GM18511 (cell line): ENCODE data around the gene CREB3L2.
A peak's percentile ranks its signal among the peaks of the same experiment; 100 is the strongest.
"Not testable (repeated sequence)": the region's sequence is repeated elsewhere in the genome, so short reads cannot be mapped to it uniquely, and the experiment has no call there.

Experiments used
- ATAC-seq: cut with Tn5 transposase; IDR thresholded peaks from one replicate; pipeline ENCODE4 v1.9.1; 2021; ENCODE audit warnings: mild to moderate bottlenecking, moderate library complexity; ENCODE audit not compliant: unreplicated experiment

CREB3L2 gene

DNA sequence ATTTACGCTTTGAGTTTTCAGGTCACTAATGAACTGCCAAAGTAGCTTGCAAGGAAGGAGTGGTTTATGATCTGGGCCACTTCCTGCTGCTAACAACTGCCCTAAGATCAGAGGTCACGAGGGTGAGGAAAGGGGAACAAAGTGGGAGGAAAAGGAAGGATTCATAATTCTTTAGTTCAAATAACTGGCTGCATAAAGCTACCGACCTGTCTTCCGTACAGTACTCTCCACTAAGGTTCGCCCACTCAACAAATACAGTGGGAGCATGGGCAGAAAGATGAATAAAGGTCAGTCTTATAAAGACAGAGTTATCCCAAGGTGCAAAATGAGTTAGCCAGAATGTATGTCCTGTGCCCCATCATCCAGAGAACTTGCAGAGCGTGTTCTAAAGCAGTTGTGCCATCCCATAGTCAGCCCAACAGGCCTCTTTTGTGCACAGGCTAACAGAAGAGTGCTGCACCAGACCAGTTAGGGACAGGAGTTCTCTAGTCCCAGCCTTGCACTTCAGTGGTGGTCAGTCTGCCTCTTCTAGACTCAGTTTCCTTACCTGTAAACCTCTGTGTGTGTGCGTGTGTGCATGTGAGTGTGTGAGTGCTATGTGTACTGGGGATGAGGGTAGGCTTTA lies 65.9 kb downstream of the CREB3L2 start:
- peak; percentile 61 for ATAC-seq

- peak; percentile 84 for ATAC-seq
These were observed 66.7 kb downstream of the CREB3L2 start for GRCh38 chr7:137934941-137935883.

GRCh38 chr7:137934176-137934826 lies 67.6 kb downstream of the CREB3L2 start:
- ATAC-seq = peak; percentile 27

GRCh38 chr7:137933270-137934017 lies 68.4 kb downstream of the CREB3L2 start:
- no peak for ATAC-seq

GRCh38 chr7:137932881-137933269 lies 69.0 kb downstream of the CREB3L2 start:
- no peak for ATAC-seq

DNA sequence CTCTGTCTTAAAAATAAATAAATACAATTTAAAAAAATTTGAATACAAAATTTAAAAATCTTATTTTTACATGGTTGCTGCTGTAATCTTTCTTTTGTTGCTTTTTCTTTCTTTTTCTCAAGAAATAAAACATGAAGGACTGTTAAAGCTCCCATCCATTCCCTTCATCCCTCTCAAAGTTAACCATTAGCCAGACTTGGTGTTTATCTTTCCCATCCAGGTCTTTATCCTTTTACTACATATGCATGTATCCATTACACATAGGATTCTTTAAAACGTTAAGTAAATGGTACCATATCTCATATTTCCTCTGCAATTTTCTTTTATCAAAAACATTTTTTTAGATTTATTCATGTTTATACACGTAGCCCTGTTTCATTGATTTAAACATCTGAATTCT lies 70.1 kb downstream of the CREB3L2 start:
- ATAC-seq = no peak

DNA sequence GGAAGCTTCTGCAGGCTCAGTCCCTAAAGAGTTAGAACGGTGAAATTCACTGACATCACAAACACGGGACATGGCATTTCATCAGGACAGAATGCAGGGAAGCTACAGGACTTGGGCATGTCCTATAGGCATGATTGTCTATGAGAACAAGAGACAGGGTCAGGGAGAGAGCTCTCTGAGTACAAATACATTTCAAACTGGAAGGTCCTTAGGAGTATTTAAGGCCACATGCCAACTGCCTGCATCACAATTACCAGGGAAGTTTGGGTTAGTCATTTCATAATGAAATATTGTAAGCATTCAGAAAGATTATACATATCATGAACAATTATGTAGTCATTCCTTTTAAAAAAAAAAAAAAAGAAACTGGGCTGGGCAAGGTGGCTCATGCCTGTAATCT lies 71.3 kb downstream of the CREB3L2 start:
- no peak for ATAC-seq

GRCh38 chr7:137928626-137929025 lies 73.3 kb downstream of the CREB3L2 start:
- no peak for ATAC-seq

GRCh38 chr7:137927386-137927785 lies 74.5 kb downstream of the CREB3L2 start:
- no peak for ATAC-seq

GRCh38 chr7:137926206-137926605 lies 75.7 kb downstream of the CREB3L2 start:
- not testable (repeated sequence) for ATAC-seq

- ATAC-seq = no peak
These were observed 76.1 kb downstream of the CREB3L2 start for GRCh38 chr7:137925754-137926153.

- ATAC-seq = no peak
These were observed 76.8 kb downstream of the CREB3L2 start for GRCh38 chr7:137925091-137925490.

DNA sequence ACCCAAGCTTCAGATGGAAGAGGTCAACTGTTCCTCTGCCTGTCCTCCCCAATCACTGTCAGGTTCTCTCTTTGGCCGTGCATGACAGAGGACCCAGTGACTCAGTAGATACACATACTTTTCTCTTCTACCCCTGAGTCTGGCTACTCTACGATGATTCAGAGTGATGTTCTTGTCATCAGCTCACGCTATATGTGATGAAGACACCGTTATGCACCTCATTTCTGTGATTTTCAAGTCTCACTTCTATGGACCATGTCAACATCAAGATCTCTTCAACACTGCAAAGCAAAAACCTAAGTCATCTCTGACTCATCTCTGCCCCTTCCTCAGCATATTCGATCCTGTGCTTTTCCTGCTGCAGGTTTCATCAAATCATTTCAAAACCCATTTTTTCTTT lies 78.5 kb downstream of the CREB3L2 start:
- ATAC-seq = no peak

DNA sequence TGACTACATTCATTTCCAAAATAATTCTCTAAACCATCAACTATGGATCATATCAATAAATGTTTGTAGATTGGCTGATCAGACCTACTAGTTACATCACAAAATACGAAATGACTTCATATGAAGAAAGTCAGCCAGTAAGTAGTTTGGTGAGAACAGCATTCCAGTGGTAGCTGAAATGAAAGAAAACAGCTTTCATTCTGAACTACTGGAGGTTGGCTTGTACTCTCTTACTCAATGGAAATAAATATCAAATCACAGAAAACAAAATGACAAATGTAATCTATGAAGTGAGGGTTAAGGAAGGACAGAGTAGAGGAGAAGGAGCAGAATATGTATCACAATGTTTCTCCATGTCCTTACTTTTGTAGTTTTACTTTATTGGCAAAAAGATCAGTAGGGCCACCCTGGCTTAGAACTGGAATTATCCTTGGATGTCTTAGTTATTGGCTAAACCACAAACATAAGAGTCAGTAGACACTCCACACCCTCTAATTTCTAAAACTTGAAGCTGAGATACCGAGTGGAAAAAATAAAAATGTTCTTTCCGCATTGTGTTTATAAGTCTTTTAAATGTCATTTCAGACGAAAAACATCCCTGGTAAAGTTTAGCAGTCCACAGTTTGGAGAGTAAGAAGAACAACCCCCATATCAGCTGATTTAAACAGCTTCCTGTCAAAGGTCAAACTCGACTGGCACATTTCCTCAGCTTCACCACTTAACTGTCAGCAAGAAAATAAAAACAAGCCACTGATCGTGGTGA lies 81.1 kb downstream of the CREB3L2 start:
- ATAC-seq = no peak

DNA sequence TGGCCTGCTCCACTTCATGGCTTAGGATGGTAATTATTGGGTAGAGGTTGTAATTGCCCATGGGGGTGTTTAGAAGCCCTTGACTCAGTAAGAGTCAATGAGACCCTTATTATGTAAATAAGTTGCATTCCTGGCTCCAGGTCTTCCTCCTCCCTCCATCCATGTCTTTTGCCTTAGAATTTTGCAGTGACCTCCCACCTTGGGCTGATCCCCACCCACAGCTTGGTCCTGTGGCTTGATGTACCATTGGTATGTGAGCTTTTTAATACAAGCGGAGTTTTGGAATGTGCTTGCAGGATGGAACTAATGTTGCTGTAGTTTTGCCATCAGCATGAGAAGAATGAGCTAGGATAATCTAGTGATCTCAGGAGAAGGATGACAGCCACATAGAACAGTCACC lies 81.9 kb downstream of the CREB3L2 start:
- ATAC-seq = no peak

- peak; percentile 57 for ATAC-seq
These were observed 84.8 kb downstream of the CREB3L2 start for GRCh38 chr7:137916980-137917645.

DNA sequence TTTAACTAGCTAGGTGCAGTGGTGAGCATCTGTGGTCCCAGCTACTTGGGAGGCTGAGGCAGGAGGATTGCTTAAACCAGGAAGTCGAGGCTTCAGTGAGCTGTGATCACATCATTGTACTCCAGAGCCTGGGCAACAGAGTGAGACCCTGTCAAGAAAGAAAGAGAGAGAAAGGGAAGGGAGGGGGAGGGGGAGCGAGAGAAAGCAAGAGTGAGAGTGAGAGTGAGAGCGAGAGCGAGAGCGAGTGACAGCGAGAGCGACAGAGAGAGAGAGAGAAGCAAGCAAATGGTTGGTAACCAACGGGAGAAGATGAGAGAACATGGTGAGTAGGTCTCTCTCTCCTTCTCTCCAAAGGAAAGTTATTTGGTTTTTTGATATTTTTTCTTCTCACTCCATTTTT lies 85.3 kb downstream of the CREB3L2 start:
- ATAC-seq = peak; percentile 18

DNA sequence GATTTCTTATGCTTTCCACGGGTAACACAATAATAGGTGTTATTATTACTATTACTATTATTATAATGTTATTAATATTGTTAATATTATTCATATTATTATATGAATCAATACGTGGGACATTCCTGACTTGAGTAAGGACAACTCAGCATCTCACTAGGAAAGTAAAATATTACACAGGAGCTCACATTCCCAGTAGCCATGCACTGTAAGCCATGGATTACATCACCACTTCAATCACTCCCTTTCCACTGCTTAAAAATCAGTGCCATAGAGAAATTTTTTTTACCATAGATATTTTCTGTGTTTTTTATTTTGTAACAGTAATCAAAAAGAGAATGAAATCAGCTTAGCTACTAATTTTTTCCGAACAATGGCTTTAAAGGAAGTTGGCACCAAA lies 86.6 kb downstream of the CREB3L2 start:
- ATAC-seq = no peak

DNA sequence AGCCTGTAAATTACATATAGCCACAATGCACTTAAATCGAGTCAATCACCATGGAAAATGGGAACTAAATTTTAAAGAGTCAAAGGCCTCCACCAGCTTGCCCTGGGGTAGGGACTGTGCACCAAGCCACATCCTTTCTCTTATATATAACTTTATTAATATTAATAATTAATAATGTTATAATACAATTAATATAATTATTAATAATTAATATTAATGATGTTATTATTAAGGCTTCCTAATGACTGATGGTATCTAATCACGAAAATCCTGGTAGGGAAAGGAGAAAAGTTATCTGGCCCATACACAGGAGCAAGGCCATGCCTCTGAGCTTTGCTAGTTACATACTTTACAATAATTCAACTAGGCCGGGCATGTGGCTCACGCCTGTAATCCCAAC lies 87.9 kb downstream of the CREB3L2 start:
- no peak for ATAC-seq

DNA sequence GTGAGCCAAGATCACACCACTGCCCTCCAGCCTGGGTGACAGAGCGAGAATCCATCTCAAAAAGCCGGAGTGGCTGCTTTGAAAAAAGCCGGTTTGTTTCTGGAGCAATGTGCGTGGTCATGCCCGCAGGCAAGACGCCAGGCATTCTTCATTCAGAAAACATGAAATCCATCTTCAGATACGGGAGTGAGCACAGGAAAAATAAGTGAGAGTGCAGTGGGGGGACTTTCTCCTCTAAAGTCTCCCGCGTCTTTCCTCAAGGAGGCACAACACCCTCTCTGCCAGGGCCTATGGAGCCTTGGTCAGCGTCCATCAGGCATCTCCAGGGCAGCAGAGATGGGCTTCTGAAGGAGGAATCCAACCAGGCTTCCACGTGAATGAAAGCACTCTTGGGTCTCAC lies 92.8 kb downstream of the CREB3L2 start:
- ATAC-seq = no peak
